WERI-Rb-1 (cell line): ENCODE data around the gene ANTKMT.
"Not testable (repeated sequence)": the region's sequence is repeated elsewhere in the genome, so short reads cannot be mapped to it uniquely, and the experiment has no call there.

Experiments
- DNase-seq: peaks from one replicate; pipeline ENCODE4 v3.0.0-alpha.2; 2020
- H3K27ac ChIP-seq: fragments of 250-450 bp; sonication (Bioruptor Pico); 2 replicates; pipeline ENCODE4 v1.5.1; 2020; ENCODE audit warnings: mild to moderate bottlenecking, moderate library complexity
- H3K27me3 ChIP-seq: fragments of 250-450 bp; sonication (Bioruptor Pico); 2 replicates; pipeline ENCODE4 v1.5.1; 2021; ENCODE audit warnings: mild to moderate bottlenecking, low read depth, moderate library complexity; ENCODE audit not compliant: insufficient read depth, severe bottlenecking
- H3K36me3 ChIP-seq: fragments of 250-450 bp; sonication (Bioruptor Pico); 2 replicates; pipeline ENCODE4 v1.5.1; 2020; ENCODE audit warnings: mild to moderate bottlenecking, moderate library complexity
- H3K4me3 ChIP-seq: 2 replicates; pipeline ENCODE4 v1.5.1; 2011; ENCODE audit warnings: low read depth, mild to moderate bottlenecking, control low read depth, low read length
- H3K9me3 ChIP-seq: fragments of 250-450 bp; sonication (Bioruptor Pico); 2 replicates; pipeline ENCODE4 v1.5.1; 2021; ENCODE audit warnings: mild to moderate bottlenecking, moderate library complexity; ENCODE audit not compliant: severe bottlenecking
- CTCF ChIP-seq: IDR thresholded peaks from 2 replicates; pipeline ENCODE4 v1.5.1; 2011; ENCODE audit warnings: low read depth, mild to moderate bottlenecking, control low read depth, inconsistent platforms, low read length

ANTKMT gene

GRCh38 chr16:711084-711483, 9.9 kb upstream of the ANTKMT start:
- H3K27ac ChIP-seq, result no peak overlapping the region
- H3K27me3 ChIP-seq, result peaks cover 15% of the 10 kb centered on the region
- no peak for TF ChIP-seq CTCF
- DNase-seq, result no peak
- no peaks in the 10 kb centered on the region for H3K9me3 ChIP-seq
- no peaks in the 10 kb centered on the region for H3K36me3 ChIP-seq
- no peak overlapping the region for H3K4me3 ChIP-seq

DNA sequence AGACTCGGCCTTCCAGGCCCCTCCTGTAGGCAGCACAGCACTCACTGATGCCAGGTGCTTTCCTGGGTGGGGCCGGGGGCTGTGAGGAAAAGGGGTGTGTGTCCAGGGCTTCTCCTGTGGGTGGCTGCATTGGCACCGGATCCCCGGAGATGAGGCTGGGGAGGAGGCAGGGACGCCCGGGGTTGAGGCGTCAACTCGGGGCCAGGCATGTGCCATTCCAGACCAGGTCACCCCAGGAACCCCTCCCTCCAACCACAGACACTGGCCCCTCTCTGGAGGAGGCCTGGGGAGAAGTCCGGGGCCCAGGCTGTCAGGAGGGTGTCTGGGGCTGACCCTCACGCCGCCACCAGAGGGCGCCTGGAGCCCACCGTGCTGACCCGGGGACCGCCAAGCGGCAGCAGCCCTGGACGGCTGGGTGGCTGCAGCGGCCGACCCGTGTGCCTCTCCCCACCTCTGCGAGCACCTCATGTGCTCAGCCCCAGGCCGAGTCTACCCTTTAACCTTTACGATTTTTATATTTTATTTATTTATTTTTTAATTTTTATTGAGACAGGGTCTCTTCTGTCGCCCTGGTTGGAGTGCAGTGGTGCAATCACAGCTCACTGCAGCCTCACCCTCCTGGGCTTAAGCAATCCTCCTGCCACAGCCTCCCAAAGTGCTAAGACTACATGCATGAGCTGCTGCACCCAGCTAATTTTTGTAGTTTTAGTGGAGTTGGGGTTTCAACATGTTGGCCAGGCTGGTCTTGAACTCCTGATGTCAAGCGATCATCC, 9.2 kb upstream of the ANTKMT start:
- DNase-seq, result peak; percentile 83
- no peaks in the 10 kb centered on the region; the same call in 1 of the 2 replicates for H3K36me3 ChIP-seq

GRCh38 chr16:712740-713250, 8.2 kb upstream of the ANTKMT start:
- not testable (repeated sequence) for H3K27ac ChIP-seq, H3K36me3 ChIP-seq, H3K4me3 ChIP-seq, H3K9me3 ChIP-seq
- peaks cover 12% of the 10 kb centered on the region for H3K27me3 ChIP-seq
- DNase-seq, result peak; percentile 79
- peak; percentile 45 for TF ChIP-seq CTCF

More for the DNA sequence above, 9.2 kb upstream of the ANTKMT start:
- TF ChIP-seq CTCF, result peak; percentile 96
- H3K9me3 ChIP-seq, result no peaks in the 10 kb centered on the region
- no peak overlapping the region for H3K4me3 ChIP-seq
- no peak overlapping the region for H3K27ac ChIP-seq
- H3K27me3 ChIP-seq, result peaks cover 12% of the 10 kb centered on the region

- Histone ChIP-seq H3K9me3 (no peaks in the 10 kb centered on the region), H3K27me3 (peaks cover 10% of the 10 kb centered on the region), H3K27ac (no peak overlapping the region), H3K4me3 (no peak overlapping the region), H3K36me3 (no peaks in the 10 kb centered on the region; the same call in 1 of the 2 replicates)
- TF ChIP-seq CTCF, result no peak
- DNase-seq, result no peak
Measured at GRCh38 chr16:714079-714478, 6.9 kb upstream of the ANTKMT start.

GRCh38 chr16:714558-715476, 6.1 kb upstream of the ANTKMT start, which contains the start of gene METRN:
Gene METRN (plus strand): TSS chr16:715118. CDS start chr16:715290, 172 bp downstream.
- H3K27me3 ChIP-seq, result peaks cover 3% of the 10 kb centered on the region
- peak within 1 kb of the TSS; percentile 59 for H3K4me3 ChIP-seq
- H3K9me3 ChIP-seq, result no peaks in the 10 kb centered on the region
- peak; percentile 91 for DNase-seq
- no peak for TF ChIP-seq CTCF
- peak within 1 kb of the TSS; percentile 21; the same call in 1 of the 2 replicates for H3K27ac ChIP-seq
- no peaks in the 10 kb centered on the region; the same call in 1 of the 2 replicates for H3K36me3 ChIP-seq
